OCI-LY3 (cell line): Measurements from ENCODE around the gene SND1.

Source experiments
- CTCF ChIP-seq: fragments of 200-600, 300-600 bp; sonication (generic); IDR thresholded peaks from 2 replicates; pipeline ENCODE4 v1.5.1; 2014; ENCODE audit warnings: antibody characterized with exemption, low read length, low read depth
- EZH2phosphoT487 ChIP-seq: fragments of 200-600 bp; shearing (Covaris generic); IDR thresholded peaks from 2 replicates; pipeline ENCODE4 v1.6.1; 2018; ENCODE audit warnings: antibody characterized with exemption, mixed run types, low read depth

GRCh38 chr7:127671341-127671740, 19.3 kb downstream of the SND1 start:
- TF ChIP-seq CTCF, result no peak
- TF ChIP-seq EZH2phosphoT487, result no peak
